ENCODE data around the gene FBH1. TPM values are rescaled to one million over a fixed set of nuclear protein-coding genes. Genes with fewer than 3 reads are reported as not detected.
"Not testable (repeated sequence)": the region's sequence is repeated elsewhere in the genome, so short reads cannot be mapped to it uniquely, and the experiment has no call there.

FBH1 gene
- total RNA-seq, 1 experiment from 2014 or later: 90.1 TPM

- DNase-seq (ENCODE audit: low spot score): no peak
Measured at GRCh38 chr10:5941579-5941978, 51.5 kb downstream of the FBH1 start.

- no peak for DNase-seq (ENCODE audit: low spot score)
Measured at GRCh38 chr10:5942001-5942400, 52.0 kb downstream of the FBH1 start.

DNA sequence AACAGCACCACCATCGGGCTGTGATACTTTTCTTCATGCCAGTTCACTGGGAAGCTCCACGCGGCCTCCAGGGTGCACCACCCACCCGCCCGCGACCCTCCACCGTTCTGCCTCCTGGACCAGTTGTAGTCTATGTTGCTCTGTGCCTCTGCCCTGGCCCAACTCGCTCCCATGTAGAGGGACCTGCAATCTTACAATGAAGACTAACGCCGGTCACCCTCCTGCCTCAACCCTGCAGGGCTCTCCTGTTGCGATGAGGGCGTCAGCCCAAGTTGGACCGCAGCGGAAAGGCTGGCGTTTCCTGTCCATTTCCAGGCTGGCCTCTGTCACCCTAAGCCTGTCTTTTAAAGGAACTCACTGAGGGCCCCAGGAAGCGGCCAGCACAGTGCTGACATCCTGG is 52.4 kb downstream of the FBH1 start:
- no peak for DNase-seq (ENCODE audit: low spot score)

DNA sequence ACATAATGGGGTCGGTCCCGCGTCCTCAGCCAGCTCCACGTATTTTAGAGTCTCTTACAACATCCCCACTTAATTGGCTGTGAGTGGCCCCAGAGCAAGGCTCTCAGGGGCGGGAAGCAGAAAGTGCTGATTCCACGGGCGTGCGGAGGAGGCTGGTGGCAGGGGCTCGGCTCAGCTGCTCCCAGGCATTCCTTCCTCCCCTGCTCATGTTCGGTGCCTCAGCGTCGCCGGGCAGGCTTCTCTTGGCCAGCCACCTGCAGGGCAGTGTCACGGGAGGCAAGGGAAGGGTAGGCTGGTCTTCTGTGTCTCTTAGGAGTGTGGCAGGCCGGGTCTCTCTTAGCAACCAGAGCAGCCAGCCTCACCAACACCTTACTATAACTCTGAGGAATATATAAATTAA is 53.5 kb downstream of the FBH1 start:
- DNase-seq (ENCODE audit: low spot score): peak; percentile 35

DNA sequence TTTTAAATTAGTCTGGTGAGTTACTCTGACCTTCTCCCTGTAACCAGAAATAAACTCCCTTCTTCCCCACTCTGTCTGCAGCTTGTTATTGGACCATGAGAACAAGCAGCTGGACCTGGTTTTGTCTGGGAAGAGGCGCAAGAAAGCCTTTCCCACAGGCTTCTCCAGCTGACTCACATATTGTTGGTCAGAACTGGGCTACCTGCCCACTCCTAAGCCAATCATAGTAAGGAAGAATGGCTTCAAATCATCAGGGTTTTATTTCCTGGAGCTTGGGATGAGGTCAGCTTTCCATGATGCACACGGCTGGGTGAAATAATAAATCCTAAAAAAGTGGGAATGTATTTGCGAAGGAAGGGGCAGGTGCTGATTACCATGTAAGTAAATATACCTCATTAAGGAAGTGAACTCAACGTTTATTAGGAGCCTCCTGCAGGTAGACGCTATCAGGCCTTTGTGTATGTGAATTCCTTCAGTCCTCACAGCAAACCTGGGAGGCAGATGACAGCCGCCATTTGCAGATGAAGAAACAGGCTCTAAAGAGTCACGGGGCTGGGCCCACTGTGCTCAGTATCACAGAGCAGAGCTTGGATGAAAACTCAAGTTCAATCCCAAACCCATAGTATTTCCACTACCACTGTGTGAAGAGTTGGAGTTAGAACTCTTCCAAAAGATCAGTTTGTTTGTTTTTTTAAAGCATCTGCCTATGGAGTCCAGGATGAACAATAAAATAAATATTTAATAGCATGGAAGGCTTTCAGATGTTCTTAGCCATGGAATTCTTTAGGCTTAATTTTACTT is 54.5 kb downstream of the FBH1 start:
- DNase-seq (ENCODE audit: low spot score): peak; percentile 99

GRCh38 chr10:5945190-5945509 is 55.1 kb downstream of the FBH1 start:
- DNase-seq (ENCODE audit: low spot score): no peak

- peak; percentile 69 for DNase-seq (ENCODE audit: low spot score)
Measured at GRCh38 chr10:5945561-5946418, 55.7 kb downstream of the FBH1 start.

DNA sequence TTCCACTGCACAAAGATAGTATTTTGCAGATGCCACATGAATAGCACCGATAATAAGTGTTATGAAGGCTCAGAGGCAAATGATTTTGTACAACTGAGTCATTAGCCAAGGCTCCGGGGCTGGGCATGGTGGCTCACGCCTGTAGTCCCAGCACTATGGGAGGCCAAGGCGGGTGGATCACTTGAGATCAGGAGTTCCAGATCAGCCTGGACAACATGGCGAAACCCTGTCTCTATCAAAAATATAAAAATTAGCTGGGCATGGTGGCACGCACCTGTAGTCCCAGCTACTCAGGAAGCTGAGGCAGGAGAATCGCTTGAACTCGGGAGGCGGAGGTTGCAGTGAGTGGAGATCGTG is 56.4 kb downstream of the FBH1 start:
- not testable (repeated sequence) for DNase-seq (ENCODE audit: low spot score)

DNA sequence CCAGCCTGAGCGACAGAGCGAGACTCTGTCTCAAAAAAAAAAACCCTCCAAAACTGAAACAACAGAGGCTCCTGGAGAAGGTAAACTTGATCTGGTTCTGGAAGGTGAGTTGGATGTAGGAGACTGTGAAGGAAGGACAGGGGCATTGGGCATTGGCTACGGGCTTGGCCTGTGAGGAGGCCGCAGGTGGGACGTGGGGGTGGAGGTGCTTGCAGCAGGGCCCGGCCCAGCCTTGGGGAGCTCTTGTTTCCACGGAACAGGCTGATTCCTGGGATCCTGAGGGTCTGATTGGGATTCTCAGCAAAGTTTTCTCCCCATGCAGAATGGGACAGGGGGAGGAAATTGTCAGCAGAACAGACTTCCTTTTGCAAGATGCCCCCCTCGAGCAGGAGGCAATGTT is 56.7 kb downstream of the FBH1 start:
- no peak for DNase-seq (ENCODE audit: low spot score)

DNA sequence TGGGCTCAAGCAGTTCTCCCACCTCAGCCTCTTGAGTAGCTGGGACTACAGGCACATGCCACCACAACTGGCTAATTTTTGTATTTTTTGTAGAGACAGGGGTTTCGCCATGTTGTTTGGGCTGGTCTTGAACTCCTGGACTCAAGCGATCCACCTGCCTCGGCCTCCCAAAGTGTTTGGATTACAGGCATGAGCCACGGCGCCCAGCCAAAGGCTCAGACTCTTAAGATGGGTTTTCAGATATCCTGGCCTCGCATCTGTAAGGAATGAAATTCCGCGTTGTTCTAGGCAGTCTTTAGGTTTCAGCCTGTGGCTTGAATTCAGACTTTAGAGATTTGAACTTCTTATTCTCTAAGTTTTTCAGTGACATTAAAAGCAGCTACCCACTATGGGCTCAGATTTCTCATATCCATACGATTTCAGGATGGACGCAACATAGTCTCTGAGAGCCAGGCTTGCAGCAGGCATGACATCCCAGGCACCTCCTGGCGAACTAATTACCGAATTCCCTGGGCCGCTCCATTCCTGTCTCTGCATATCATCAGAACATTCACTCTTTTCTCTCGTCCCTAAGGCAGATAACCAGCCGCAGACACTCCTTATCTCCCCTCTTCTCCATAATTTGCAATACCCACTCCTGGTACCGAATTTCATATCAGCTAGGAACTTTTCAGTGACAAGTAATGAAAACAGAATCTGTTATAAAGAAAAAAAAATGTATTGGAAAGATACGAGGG is 57.6 kb downstream of the FBH1 start:
- no peak for DNase-seq (ENCODE audit: low spot score)

GRCh38 chr10:5948208-5948585 is 58.2 kb downstream of the FBH1 start:
- DNase-seq (ENCODE audit: low spot score): no peak

- DNase-seq (ENCODE audit: low spot score): peak; percentile 60
Measured at GRCh38 chr10:5949009-5949759, 59.1 kb downstream of the FBH1 start.

GRCh38 chr10:5951167-5951711 is 61.2 kb downstream of the FBH1 start:
- DNase-seq (ENCODE audit: low spot score): peak; percentile 50

DNA sequence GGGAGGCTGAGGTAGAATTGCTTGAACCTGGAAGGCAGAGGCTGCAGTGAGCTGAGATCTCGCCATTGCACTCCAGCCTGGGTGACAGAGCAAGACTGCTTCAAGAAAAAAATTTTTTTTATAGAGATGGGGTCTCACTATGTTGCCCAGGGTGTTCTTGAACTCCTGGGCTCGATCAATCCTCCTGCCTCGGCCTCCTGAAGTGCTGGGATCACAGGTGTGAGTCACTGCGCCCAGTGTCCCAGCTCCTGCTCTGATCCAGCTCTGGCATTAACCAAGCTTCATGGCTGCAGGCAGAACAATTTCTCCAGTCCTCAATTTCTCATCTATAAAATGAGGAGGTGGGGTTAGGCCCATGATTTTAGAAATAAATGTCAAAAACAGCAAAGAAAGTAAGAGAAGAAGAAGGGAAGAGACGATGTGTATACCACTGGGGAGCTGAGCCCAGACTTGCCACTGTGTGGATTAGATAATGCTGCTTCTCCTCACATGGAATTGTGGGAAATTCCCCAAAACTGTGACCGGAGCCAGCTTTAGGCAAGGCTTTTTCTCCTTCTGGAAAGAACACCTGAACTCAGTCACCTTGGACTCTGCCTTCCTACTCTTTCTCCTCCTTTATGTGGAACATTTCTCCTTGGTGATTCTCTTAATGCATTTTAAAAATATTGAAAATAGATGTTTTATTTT is 61.8 kb downstream of the FBH1 start:
- no peak for DNase-seq (ENCODE audit: low spot score)

- no peak for DNase-seq (ENCODE audit: low spot score)
Measured at GRCh38 chr10:5952731-5953385, 62.8 kb downstream of the FBH1 start.

DNA sequence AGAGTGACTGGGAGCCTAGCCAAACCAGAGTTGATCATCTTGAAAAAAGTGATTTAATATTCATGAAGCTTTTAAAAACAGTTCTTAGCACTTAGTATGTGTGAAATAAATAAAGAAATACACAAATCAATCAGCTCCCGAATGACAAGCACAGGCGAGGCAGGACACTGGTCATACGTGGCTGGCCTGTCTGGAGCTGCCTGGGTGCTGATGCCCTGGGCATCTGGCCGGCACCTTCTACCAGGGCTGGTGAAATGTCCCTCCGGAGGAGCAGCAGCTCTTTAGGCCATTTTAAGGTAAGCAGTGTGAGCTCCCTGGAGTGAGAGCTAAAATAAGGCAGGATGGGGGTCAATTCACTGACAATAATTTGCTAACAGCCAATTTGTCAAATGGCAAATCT is 63.6 kb downstream of the FBH1 start:
- DNase-seq (ENCODE audit: low spot score): no peak

- DNase-seq (ENCODE audit: low spot score): no peak
Measured at GRCh38 chr10:5956146-5956936, 66.3 kb downstream of the FBH1 start.

- peak; percentile 59 for DNase-seq (ENCODE audit: low spot score)
Measured at GRCh38 chr10:5958077-5958476, 68.0 kb downstream of the FBH1 start.

GRCh38 chr10:5958675-5959074 is 68.6 kb downstream of the FBH1 start:
- DNase-seq (ENCODE audit: low spot score): no peak

DNA sequence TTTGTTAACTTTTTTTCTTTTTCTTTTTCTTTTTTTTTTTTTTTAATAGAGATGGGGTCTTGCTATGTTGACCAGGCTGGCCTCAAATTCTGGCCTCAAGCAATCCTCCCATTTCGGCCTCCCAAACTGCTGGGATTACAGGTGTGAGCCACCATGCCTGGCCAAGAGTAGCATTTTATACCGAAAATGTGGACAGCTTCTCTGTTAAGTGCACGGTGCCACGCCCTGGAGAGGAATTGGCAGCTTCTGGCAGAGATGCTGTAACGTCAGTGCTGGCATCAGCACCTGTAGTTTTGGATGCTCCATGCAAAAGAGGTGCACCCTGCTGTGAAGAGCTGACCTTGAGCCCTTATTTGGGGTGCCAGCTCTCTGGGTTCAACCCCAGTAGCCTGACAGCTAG is 69.1 kb downstream of the FBH1 start:
- DNase-seq (ENCODE audit: low spot score): no peak
